GM21515 (cell line): Measurements from ENCODE around the gene C16orf90.
"Not testable (repeated sequence)": the region's sequence is repeated elsewhere in the genome, so short reads cannot be mapped to it uniquely, and the experiment has no call there.

Source experiments
- ATAC-seq: cut with Tn5 transposase; IDR thresholded peaks from one replicate; pipeline ENCODE4 v1.9.1; 2021; ENCODE audit not compliant: unreplicated experiment

C16orf90 gene, protein sequence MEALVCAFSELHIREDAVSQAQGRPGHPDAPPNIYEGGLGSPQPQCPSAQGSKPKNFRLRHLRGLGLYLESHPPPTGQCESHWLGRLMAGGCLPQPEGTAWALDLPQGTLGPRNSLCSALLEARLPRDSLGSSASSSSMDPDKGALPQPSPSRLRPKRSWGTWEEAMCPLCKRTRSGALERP

DNA sequence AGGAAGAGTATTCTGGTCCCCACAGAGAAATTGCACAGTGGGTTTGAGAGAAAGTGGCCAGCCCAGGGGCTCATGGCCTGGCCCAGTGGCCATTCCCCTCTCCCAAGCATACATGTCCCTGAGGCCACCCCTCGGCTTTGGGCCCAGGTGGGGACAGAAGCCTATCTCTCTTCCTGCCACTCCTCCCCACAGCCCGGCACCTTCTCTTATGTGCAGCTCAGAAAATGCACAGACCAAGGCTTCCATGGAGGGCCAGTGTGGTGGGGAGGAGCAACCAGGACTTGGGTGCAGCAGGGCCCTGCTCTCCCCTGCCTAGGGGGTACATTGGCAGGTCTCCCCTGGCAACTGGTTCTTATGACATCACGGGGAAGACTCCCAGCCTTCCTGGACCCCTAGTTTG is at the start of gene C16orf90:
C16orf90 (minus strand) TSS at position 314 of the 400 bp plus-strand sequence; CDS start at position 246, 68 bp downstream.
- no peak for ATAC-seq

DNA sequence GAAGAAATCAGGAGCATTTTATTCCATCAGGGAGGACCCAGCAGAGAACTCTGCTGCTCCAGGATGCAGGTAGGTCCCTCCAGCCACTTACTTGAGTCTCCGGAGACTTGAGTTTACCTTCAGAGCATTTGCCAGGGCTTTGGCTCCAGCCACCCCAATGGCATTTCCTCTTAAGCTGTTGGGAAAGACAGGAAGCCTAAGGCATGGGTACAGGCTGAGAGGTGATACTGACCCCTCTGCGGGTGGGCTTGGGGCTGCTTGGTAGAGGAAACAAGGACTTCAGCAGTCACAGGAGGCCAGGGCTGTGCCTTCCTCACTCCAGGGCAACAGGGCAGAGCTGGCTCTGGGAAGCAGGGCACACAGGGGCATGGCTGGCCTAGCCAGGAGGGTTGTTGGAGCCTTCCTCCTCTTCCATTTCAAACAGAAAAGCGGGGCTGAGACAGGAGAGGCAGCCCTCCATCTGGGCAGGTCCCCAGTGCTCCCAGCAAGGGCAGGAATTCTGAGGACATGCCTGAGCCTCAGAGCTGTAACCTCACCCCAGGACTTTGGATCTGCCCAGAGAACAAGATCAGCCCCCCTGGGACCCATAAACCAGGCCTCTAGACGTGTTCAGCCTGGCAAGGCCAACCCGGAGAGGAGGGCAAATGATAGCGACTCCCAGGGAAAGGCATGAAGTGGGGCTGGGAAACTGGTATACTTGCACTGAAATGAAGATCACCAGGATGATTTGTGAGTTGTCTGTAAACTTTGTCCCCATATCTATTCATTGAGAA is 47.5 kb upstream of the C16orf90 start:
- ATAC-seq, result no peak

DNA sequence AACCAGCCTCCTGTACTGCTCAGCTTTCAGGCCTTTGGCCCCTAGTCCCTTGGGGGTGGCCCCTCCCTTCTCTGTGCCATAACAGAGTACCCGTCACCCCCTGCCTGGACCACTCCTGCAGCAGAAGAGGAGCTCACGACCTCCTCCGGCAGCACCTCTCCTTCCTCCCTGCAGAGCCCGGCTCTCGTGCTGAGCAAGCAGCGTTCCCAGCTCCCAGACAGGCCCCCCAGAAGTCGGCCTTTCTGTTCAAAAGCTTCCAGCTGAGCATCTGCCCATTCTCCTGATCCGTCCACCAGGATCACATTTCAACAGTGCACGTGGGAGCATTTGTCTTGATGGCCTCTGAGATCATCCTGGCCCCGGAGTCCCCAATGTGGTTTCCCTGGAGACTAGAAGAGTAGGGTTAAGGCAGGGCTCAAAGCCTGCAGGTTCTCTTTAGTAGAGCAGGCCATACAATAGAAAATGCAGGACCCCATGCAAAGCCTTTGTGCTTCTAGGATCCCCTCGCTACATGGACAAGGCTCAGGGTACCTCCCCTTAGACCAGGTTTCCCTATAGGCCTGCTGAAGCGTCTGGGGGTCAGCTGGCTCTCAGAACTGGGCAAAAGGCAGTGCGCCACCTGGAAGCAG is 46.4 kb upstream of the C16orf90 start:
- ATAC-seq, result no peak

DNA sequence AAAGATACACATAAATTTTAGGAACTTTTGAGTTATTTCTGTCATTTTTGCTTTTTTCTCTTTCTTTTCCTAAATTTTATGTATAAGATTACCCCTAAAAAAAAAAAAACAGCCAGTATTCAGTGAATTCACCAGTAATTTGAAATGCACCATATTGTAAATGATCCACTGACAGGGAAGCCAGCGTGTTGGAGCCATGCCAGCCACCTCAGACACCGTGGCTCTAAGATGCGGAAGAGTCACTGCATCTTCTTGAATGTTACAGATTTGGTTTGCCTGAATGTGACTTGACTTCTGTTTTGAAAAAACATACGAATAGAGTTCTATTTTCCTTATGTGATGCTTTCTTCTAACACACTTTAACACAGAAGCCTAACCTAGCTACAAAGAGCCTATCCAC is 42.9 kb upstream of the C16orf90 start:
- no peak for ATAC-seq

DNA sequence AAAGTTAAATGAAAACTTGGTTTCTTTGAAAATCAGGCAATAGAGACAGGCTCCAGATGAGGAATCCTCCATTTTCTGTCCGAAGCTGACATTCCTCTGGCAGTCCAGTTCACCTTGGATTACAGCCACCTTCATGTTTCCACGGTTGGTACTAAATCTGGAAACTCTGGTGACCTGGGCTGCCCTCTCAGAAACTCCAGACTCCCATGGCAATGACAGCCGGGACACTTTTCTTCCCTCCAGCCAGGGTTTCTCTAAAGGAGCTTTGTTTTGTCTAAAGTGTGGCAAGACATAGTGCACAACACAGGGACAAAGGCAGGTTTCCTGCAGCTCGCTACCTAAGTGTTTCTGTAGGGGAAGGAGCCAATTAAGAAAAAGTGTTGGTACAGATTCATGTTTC is 41.6 kb upstream of the C16orf90 start:
- no peak for ATAC-seq

DNA sequence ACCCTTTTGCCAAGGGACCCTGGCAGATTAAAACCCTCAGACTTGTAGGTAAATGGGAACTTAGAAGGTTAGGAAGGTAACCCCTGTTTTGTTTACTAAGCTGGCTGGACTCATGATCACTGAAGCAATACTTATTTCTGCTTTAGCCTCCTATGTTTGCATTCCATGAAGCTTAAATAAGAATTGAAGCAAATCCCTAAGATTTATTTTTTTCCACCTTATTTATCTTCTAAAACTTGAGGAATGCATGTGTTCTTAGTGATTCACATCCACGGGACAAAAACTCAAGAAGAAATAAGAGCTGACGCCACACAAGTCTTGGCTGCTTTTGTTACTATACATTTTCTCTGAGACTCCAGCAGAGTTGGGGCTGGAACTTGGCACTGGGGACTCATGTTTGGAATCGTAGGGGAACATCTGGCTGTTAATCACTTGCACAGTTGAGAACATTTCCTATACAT is 41.0 kb upstream of the C16orf90 start:
- ATAC-seq, result no peak

DNA sequence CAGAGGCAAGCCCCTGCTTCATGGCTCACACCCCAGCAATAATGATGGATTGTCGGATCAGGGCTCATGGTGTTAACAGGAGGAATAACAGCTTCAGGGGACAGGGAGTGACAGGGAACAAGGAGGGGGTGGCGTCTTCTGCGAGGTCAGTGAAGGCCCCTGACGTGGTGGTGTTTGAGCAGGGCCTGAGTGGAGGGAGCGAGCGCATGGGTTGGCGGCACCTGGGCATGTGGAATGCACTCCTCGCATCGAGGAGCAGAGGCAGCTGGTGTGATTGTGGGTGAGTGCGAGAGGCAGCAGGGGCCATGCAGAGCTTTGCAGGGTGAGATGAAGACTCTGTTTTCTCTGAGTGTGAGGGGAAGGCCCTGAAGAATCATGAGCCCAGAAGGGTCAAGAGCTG is 38.8 kb upstream of the C16orf90 start:
- no peak for ATAC-seq

DNA sequence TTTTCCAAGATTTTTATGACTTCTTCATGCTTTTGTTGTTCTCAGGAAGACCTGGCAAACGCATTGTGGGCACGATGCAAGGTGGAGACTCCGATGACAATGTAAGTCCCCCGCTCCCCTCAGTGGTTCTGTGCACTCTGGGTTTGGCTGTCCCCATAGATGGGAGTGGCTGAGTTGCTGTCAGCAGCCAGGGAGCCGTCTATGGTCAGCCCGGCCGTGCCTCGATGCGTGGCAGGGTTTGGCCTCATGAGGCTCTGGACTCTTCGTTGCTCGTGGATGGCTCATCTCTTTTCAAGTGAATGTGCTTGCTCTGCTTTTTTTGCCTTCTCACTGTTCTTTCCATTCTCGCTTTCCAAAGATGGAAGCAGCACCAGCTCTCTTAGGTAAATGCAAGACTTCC is 37.5 kb upstream of the C16orf90 start:
- ATAC-seq, result no peak

DNA sequence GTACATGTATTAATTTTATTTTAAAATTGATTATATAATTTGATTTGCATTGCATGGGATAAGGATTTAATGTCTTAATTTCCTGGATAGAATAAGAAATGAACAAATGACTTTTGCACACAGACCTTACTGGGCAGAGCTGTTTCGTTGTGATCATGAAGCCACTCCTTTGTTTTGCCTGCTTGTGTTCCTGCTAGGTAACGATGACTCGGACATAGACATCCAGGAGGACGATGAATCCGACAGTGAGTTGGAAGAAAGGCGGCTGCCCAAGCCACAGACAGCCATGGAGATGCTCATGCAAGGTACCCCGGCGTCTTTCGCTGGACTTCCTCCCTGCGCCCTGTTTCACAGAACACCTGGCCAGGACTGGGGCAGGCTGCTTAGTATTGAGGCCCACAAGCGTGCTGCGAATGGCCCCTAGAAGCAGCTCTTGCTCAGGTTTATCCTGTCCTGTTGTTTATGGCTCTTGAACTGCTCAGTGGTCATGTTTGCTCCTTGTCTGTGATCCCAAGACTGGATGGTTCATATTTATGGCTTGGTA is 35.2 kb upstream of the C16orf90 start:
- no peak for ATAC-seq

DNA sequence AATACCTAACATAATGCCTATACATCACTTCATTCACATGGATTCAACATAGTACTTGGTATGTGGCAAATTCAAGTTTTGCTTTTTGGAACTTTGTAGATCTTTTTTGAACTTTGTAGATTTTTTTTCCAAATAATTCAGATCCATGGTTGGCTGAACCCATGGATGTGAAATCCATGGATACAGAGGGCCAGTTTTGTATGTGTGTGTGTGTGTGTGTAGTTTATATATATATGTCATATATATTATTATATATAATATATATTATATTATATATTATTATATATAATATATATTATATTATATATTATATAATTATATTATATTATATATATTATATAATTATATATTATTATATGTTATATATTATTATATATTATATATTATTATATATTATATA is 33.9 kb upstream of the C16orf90 start:
- ATAC-seq, result no peak

DNA sequence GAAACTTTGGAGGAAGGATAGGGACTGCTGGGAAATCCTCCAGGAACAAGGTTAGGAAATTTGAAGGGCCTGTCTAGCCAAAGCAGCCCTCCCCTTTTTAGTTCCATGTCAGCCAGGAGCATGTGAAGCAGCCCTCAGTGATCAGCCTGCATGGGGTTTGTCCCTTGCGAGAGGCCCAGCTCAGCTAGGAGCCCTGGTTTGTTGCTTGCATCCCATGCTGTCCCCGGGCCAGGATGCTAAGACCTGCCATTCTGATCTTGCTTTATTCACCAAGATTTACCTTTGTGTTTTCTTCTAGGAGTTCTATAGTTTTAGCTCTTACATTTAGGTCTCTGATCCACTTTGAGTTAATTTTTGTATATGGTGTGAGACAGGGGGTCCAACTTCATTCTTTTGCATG is 33.1 kb upstream of the C16orf90 start:
- ATAC-seq, result no peak

DNA sequence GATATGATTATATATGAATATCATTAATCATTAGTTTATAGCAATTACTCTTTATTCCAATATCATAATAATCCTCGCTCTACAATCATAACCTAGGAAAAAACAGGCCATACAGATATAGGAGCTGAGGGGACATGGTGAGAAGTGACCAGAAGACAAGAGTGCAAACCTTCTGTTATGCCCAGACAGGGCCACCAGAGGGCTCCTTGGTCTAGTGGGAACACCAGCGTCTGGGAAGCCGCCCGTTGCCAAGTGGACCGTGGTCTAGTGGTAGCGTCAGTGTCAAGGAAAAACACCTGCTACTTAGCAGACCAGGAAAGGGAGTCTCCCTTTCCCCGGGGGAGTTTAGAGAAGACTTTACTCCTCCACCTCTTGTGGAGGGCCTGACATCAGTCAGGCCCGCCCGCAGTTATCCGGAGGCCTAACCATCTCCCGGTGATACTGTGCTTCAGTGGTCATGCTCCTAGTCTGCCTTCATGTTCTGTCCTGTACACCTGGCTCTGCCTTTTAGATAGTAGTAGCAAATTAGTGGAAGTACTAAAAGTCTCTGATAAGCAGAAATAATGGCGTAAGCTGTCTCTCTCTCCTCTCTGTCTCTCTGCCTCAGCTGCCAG is 32.0 kb upstream of the C16orf90 start:
- ATAC-seq, result not testable (repeated sequence)

DNA sequence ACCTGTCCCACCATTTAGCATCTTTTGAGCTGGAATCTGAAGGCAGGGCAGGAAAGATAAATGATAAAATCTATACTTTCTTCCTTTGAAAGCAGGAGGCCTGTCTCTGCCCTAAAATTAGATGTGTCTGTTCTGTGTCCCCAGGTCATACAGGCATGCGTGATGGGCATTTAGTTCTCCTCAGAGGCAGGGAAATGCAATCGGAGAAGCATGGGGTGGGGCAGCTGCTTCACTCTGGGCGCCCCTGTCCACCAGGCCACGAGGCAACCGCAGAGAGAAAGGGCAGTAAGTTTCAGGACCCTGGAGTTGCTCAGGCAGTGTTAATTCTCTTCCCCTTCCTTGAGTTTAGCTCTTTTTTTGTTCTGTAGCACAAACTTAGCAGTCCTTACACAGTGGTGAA is 30.7 kb upstream of the C16orf90 start:
- ATAC-seq, result no peak

DNA sequence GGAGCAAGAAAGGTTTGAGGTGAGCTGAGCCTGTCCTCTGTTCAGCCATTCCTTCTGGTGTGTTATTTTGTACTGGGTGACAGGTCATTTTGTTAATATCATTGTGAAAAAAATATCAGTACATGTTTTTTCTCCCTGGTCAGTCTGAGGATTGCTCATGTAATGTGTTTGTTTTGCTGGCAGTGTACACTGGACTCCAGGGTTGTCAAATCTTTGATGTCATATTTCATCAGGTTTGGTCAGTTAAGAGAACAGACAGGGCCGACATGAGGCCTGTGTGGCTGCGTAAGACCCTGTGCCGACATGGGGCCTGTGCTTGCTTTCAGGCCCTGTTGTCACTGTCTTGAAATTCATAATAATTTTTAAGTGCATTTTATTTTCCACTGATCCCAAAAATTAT is 28.0 kb upstream of the C16orf90 start:
- ATAC-seq, result no peak

DNA sequence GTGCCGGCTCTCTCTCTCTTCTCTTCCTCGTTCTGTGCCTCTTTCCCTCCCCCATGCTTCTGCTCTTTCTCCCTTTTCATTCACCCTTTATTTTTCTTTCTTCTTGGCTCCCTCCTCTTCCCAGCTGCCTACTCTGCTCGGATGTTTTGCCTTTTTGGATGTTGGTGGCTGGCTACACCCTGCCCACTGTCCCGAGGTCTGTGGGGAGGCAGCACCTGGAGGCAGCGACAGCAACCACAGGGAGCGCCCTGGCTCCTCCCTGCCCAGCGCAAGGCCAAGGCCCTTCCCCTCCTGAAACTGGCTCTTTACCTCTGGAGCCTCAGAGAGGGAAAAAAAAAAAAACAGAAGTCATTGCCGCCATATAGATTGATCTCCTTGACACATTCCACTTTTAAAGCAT is 25.6 kb upstream of the C16orf90 start:
- no peak for ATAC-seq

DNA sequence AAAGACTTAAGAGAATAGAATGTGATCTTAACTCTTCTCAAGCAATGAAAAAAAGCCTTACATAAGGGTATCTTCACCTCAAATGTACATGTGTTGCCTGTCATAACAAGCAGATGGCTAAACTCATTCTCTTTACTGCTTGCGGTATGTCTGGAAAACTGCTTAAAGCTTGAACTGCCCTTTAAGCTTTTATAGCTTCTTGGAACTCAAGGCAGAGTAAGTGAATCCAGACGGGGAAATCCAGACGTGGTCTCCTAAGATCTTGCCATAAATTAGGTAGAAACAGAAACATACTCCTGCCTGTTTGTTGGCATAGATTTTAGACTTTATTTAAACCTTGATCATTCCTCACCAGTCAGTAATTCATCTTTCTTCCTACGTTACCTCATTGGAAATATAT is 25.1 kb upstream of the C16orf90 start:
- no peak for ATAC-seq

DNA sequence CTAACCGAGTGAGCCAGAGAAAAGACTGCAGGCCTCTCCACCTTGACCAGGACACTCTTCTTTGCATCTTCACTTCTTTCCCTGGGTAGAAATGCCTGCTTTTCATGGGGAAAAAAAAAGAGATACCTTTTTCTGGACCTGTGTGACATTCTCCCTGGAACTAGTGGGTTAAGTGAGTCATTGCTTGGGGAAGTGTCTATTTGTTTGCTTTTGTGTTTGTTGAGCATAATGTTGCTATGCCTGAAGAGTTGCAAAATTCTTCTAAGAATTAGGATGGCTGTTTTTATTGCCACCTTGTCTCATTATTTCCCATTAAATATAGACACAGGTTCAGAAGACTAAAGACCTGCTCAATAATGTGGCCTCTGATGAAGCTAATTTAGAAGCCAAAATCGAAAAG is 24.3 kb upstream of the C16orf90 start:
- no peak for ATAC-seq

DNA sequence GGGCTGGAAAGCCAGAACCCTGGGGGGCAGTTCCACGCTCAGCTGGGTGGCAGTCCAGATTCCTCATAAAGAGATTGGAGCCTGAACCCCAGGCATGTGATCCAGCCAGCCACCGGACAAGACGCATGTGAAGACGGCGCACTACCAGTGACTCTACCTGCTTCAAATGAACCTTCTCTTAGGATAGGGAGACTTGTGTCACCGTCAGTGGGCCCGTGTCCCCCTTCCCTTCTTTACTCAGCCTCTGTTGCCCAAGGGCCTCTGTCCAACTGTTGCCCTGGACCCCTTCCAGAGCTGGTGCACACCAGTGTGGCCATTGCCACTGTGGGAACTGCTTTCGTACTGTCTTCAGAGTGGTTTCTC is 23.7 kb upstream of the C16orf90 start:
- ATAC-seq, result no peak

DNA sequence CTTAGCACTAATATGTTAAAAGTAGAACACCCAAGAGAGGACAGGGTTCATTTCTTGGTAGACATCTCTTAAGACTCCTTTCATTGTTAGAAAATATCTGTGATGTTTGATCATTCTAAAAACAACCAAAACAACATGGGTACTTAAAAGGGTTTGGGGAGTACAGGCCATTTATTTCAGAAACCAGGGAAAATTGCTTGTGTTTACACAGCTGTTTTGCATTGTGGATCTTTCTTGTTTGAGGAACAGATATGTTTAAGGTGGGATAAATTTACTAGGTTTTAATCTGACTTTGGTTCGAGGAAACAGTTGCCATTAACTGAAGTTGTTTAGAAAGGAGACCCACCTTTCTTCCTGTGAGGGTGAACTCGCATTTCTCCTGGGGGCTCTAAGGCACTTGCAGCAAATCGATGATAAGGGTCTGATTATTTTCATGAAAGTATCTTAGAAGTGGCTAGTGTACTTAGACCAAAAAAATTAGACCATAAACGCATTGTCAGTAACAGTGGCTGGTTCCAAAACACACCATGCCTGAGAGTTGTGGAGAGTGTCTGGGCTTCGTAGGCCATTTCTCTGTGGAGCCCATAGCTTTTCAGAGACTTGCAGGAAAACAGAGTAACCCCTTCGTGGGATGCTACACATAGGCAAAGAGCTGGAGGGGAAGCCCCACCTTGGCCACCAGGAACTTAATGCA is 23.1 kb upstream of the C16orf90 start:
- no peak for ATAC-seq

DNA sequence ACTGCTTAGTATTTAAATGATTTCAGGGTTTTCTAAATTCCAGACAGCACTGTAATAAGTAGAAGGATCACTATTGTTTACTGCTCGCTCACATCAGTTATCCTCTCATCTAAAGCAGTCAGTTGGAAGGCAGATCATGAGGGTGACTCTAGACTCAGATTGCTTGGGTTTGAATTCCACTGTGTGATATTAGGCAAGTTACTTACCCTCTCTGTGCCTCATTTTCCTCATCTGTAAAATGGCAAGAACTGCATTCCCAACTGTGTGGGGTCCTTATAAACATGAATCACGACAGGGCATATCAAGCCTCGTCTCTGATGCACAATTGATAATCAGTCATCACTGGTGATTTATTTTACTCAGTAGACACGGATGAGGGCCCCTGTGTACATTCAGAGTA is 20.6 kb upstream of the C16orf90 start:
- no peak for ATAC-seq

DNA sequence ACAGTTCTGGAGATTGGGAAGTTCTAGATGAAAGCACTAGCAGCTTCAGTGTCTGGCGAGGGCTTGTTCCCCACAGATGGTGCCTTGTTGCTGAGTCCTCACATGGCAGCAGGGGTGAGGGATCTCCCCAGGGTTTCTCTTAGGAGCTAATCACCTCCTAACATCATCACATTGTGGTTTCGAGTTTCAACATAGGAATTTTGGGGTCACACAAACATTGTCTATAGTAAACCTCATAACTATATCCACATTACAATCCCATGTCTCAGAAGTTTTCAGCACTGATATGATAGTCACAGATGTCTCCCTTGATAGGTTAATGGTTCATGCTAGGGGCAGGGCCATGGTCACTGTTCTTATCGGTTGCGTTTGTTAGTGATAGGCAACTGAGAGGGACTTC is 19.3 kb upstream of the C16orf90 start:
- ATAC-seq, result no peak
